Measurements from ENCODE around the gene LRRK1.

DNA sequence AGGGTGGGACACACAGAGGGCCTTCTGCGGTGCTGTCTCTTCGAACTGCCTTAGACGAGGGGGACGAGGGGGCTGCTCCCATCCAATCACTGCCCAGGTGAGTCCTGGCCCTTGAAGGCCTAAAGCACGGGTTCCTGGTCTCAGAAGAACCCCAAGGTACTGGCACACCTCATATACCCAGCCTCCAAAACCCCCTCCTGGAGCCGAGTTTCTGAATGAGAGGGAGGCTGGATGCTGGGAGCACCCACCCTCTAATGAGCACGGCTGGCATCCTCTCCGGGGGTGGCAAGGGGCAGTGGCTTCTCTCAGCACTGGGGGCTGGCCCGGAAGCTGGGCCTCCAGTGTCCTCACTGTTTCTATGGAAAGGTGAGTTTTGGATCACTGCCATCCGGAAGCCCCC lies 165.6 kb downstream of the LRRK1 start:
- TF ChIP-seq EZH2 (IDR thresholded peaks at IDR 0.05; ENCODE audit: borderline replicate concordance, low read length) (no peak), CTCF (conservative IDR thresholded peaks at IDR 0.05 in 1 of 2, IDR thresholded peaks at IDR 0.05 in 1 of 2; ENCODE audit: extremely low read depth in 1 of 2, insufficient read depth in 1 of 2, low read depth in 1 of 2, low read length in 2 of 2) (no peak)

Data from mammary epithelial cell (primary cell).